Vagina (tissue), 2 donors: ENCODE data around the gene SAE1.

Source experiments
- CTCF ChIP-seq, 3 experiments: fragments of 450-650 bp in 2 of 3; fragments of 200-600 bp in 1 of 3; sonication (generic) in 1 of 3; IDR thresholded peaks; one replicate each; pipeline ENCODE4 v1.5.1; 2017 to 2019; ENCODE audit warnings: antibody characterized with exemption in 3 of 3, mild to moderate bottlenecking in 2 of 3, moderate library complexity in 2 of 3
- POLR2AphosphoS5 ChIP-seq, 2 donors: sonication (generic); formaldehyde crosslinking; IDR thresholded peaks; one replicate each; pipeline ENCODE4 v1.9.0; 2017; ENCODE audit warnings: antibody characterized with exemption in 2 of 2, mild to moderate bottlenecking in 2 of 2, low read depth in 1 of 2; ENCODE audit not compliant: insufficient read depth in 1 of 2

GRCh38 chr19:47230921-47231214, 100.2 kb downstream of the SAE1 start, which contains the start of gene BBC3:
- TF ChIP-seq CTCF (IDR thresholded peaks at IDR 0.05), result no peak
- no peak for TF ChIP-seq POLR2AphosphoS5 (IDR thresholded peaks at IDR 0.05; ENCODE audit: insufficient read depth in 1 of 2, low read depth in 1 of 2)
